ENCODE data around the gene ADAMTSL5.
A peak's percentile ranks its signal among the peaks of the same experiment; 100 is the strongest.
"Not testable (repeated sequence)": the region's sequence is repeated elsewhere in the genome, so short reads cannot be mapped to it uniquely, and the experiment has no call there.

ADAMTSL5 gene

DNA sequence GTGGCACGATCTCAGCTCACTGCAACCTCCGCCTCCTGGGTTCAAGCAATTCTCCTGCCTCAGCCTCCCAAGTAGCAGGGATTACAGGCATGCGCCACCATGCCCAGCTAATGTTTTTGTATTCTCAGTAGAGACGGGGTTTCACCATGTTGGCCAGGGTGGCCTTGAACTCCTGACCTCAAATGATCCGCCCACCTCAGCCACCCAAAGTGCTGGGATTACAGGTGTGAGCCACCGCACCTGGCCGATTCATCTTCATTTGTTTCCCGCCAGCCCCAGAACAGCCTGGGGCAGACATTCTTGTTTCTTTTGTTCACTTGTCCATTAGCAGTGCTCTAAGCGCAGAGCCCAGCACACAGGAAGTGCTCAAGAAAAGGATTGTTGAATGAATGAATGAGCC, 35.8 kb downstream of the ADAMTSL5 start:
- DNase-seq = not testable (repeated sequence)

DNA sequence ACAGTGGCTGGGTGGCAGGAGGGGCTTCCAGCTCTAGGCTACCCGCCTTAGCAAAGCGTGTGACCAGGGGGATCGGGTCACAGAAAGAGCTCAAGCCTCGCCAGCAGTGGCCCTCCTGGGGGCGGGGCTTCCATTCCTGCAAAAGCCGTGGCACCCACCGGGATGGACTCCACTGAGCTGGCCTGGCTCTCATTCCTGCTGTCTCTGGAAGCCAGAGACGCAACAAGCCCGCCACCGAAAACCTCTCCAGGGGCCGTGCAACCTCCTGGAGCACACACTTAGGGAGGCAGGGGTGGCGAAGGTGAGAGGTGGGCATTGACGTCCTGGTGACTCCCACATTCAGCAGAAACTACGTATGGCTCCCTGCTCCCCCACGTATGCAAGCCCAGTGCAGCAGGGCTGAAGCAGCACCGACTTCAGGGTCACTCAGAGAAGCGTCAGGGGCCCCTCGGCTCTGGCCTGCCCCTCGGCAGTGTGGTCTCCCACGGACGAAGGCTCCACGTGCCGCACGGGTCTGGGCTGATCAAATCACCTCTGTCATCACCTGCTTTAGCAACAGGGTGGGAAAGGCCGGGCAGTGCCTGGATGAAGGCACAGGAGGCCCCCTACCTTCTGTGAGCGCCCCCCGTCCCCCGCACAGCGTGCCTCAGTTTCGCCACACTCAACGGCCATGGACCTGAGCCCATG, 36.9 kb downstream of the ADAMTSL5 start:
- DNase-seq = no peak

DNA sequence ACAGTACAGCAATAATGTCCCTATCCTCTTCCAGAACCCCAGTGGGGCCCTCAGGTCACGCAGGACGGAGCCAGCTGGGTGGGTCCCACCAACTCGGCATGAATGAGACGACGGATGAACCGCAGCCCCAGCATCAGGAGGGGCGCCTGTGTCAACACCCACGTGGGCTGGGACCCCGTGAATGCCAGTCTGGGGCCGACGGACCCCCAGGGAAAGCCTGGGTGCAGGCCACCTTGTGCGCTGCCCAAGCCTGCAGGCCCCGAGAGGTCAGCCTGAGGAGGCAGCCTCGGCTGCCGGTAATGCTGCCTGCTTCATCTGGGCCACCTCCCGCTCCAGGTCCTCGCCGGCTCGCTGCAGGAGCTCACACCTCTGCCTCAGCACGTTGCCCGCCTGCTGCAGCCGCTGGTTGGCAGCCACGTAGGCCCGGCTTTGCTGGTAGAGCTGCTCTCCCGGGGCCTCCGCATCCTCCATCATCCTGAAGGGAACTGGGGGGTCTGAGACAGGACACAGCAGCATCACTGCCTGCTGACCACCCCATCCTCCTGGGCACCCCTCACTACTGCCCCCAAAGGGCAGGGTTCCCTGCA, 38.0 kb downstream of the ADAMTSL5 start:
- DNase-seq = no peak

DNA sequence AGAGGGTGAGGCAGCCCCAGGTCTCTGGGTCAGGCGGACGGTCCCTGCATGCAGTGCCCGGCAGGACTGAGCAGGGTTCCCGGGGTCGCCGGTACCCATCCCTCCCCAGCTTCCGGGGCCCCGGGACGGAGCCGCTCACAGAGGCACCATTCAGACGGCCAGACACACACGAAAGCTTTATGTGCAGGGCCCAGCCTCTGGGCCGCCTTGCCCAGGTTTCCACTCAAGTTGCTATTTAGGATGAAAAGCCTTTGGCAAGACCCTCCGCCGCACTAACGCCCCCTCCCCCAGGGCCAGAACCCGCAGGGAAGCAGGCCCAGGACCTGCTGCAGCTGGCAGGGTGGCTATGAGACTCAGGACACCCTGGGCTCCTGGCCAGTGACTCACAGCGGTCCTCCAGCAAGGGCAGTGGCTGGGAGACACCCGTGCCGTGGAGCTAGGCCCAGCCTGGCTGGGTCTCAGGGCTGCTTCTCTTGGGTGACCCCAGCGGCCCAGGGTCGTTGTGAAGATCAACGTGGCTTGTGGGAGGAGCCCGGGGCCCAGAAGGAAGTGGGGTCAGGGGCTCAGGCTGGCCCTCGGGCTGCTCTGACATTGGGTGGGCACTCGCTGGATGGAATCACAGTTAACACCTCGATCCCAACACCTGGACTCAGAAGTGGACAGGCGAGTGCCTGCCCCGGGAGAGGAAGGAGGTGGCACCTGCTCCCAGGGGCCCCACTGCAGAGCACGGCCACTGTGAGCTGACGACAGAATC, 38.6 kb downstream of the ADAMTSL5 start:
- DNase-seq = no peak

DNA sequence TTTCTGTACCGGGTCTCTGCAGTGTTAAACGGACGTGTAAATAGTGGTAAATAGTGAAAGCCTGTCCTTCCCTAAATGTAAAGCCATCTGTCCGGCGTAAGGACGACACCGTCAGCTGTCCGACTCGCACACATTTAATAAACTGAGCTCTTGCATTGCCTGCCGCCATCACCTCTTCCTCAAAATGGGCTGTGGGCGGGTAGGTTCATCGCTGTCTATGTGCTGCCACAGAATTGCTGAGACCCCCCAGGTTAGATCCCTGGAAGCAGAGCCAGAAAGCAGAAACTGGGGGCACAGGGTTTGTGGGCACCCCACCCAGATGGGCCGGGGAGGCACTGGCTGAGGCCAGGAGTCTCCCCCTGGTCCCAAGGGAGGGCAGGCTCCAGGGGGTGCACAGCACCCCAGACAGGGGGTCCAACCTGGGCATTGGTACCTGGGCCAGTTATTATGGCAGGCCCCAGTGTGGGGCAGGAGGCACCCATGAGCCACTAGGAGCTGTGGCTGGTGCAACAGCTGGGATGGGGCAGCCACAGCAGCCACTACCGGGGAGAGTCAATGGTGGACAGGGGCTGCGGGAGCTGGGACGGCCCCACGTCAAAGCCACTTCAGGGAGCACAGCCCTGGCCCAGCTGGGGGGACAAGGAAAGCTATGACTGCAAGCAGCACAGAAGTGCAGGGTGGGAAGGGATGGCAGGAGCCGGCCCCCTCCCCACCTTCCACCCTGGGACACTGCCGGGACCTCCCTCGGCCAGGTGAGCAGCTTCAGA, 39.6 kb downstream of the ADAMTSL5 start:
- DNase-seq = no peak

DNA sequence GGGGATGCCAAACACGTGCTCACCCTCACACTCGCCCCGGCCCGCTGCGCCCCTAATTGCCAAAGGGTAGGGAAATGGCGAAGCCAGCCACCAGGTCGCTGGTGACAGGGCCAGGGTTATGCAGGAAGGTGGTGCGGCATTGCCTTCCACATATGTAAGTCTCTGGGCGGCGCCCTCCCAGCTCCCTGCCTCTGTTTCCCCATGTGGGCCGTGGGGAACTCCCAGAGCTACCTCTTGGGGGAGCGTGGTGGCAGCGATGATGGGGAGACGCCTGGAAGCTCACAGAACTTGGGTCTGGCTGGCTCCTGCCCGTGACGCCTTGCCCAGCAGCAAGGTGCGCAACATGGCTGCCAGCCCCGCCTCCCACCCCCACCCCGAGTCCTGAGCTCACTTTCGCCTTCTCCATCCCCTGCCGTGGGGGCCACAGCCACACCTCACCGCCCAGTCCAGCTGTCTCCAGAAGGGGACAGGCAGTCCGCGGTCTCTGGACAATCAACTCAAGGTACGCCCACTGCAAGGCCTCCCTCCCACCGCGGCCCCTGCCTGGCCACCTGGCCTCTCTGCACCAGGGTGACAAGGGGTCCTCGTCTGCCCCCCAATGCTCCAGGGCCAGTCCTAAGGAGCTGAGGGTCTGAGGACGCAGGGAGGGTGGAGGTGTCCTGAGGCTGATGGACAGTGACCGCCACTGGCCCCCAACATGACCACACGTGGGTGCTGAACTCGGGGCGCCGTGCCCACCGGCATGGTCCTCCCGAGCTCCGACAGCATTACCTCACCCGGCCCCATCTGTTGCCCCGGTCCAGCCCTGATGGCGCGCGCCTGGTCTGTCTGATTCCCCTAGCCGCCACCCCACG, 40.4 kb downstream of the ADAMTSL5 start:
- DNase-seq = no peak

DNA sequence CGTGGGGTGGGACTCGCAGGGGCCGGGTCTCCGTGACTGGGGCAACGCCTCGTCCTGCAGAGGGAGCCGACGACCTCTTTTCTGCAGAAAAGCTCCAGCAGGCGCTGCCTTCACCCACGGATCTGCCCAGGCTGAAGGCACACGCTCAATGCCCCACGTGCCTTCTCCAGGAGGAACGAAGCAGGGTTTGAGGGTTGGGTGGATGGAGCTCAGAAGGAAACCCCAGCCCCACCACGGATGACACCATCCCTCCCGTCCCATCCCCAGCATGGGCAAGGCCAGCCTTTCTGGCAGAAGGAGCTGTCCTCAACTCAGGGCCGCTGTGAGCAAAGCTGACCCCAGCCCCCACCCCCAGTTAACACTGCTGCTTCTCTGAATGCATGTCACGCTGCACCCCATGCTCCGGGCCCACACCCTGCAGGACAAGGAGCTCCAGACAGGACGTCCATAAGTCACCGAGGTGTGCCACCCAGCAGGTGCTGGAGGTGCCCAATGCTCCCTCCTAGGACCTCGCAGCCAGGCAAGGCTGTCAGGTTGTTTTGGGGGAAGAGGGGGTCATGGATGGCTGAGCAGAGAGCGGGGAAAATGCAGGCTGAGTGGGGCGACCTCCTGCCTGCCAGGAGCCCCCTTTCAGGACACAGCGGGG, 41.2 kb downstream of the ADAMTSL5 start:
- DNase-seq = peak; percentile 41

DNA sequence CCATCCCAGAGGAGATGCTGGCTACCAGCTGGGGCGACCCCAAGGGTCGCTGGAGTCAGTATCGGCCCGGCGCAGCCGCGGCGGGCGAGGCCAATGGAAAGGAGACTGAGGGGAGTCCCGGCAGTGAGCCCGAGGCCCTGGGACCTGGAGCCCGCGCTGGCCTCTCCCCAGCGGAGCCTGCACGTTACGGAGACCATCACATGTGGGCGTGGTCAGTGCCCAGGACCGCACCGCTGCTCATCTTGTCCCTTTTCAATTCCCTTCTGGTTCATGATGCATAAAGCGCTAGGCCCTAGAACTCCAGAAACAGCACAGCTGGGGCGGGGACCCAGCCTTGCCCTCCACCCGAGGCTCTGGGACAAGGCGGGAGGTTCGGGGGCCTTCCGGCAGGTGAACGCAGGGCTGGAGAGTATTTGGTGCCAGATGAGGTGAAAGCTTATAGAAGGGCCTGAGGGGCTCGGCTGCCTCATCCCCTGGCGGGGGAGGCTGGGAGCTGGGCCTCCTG, 41.8 kb downstream of the ADAMTSL5 start:
- peak; percentile 51 for DNase-seq

DNA sequence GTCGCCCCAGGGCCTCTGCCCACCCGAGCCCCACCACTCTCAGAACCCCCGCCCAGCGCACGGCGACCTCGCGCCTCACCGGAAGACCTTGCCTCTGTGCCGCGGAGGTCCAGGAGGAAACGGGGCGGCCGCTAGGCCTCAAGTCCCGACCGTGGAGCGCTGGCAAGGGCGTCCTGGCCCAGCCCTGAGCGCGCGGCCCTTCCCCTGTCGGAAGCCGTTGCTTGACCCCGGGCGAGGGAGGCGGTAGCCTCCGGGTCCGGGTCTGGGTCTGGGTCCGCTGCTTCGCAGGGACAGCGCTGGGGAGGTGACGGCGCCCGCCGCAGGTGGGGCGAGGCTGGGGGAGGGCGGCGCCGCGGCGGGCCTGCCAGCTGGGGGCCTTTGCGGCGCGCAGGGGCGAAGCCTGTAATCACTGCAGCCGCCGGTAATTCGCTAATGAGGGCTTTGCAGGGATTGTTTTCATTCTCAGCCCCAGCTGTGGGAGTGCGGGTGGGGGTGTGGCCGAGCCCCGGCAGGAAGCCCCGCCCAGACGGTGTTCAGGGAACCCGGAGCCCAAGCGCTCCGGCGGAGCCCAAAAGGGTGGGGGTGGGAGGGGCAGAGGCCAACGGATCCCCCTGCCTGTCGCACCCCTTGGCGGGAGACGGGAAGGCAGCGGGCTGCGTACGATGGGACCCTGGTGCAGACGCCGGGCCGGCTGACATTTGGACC, 42.4 kb downstream of the ADAMTSL5 start:
- DNase-seq = peak; percentile 81

DNA sequence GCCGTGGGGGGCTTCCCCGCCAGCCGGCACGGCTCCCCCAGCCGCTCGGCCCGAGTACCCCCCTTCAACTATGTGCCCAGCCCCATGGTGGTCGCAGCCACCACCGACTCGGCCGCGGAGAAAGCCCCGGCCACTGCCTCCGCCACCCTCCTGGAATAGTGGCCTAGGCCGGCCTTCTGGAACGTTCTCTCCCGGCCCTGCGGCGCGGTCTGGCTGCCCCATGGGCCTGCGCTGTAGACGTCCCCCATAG, 42.8 kb downstream of the ADAMTSL5 start:
- no peak for DNase-seq

DNA sequence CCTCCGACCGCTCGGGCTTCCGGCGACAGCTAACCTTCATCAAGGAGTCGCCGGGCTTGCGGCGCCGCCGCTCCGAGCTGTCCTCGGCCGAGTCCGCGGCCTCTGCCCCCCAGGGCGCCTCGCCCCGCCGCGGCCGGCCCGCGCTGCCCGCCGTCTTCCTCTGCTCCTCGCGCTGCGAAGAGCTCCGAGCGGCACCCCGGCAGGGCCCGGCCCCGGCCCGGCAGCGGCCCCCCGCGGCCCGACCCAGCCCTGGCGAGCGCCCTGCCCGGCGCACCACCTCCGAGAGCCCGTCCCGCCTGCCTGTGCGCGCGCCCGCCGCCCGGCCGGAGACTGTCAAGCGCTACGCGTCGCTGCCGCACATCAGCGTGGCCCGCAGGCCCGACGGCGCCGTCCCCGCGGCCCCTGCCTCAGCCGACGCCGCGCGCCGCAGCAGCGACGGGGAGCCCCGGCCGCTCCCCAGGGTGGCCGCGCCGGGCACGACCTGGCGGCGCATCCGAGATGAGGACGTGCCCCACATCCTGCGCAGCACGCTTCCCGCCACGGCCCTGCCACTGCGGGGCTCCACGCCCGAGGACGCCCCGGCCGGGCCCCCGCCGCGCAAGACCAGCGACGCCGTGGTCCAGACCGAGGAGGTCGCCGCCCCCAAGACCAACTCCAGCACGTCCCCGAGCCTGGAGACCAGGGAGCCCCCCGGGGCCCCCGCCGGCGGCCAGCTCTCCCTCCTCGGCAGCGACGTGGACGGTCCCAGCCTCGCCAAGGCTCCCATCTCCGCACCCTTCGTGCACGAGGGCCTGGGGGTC, 43.4 kb downstream of the ADAMTSL5 start:
- peak; percentile 40 for DNase-seq

DNA sequence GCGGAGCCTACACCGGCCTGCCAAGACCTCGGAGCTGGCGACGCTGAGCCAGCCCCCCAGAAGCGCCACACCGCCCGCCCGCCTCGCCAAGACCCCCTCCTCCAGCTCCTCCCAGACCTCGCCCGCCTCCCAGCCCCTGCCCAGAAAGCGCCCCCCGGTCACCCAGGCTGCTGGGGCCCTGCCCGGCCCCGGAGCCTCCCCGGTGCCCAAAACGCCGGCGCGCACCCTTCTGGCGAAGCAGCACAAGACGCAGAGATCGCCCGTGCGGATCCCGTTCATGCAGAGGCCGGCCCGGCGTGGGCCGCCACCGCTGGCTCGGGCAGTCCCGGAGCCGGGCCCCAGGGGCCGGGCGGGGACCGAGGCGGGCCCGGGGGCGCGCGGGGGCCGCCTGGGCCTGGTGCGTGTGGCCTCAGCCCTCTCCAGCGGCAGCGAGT, 44.0 kb downstream of the ADAMTSL5 start:
- peak; percentile 69 for DNase-seq

DNA sequence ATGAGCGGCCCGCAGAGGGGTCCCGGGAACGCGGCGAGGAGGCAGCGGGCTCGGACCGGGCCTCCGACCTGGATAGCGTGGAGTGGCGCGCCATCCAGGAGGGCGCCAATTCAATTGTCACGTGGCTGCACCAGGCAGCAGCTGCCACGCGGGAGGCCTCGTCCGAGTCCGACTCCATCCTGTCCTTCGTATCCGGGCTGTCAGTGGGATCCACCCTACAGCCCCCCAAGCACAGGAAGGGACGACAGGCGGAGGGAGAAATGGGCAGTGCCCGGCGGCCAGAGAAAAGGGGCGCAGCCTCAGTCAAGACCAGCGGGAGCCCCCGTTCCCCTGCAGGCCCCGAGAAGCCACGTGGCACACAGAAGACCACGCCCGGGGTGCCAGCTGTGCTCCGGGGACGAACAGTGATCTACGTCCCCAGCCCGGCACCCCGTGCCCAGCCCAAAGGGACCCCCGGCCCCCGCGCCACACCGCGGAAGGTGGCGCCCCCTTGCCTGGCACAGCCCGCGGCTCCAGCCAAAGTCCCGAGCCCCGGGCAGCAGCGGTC, 44.5 kb downstream of the ADAMTSL5 start:
- no peak for DNase-seq

DNA sequence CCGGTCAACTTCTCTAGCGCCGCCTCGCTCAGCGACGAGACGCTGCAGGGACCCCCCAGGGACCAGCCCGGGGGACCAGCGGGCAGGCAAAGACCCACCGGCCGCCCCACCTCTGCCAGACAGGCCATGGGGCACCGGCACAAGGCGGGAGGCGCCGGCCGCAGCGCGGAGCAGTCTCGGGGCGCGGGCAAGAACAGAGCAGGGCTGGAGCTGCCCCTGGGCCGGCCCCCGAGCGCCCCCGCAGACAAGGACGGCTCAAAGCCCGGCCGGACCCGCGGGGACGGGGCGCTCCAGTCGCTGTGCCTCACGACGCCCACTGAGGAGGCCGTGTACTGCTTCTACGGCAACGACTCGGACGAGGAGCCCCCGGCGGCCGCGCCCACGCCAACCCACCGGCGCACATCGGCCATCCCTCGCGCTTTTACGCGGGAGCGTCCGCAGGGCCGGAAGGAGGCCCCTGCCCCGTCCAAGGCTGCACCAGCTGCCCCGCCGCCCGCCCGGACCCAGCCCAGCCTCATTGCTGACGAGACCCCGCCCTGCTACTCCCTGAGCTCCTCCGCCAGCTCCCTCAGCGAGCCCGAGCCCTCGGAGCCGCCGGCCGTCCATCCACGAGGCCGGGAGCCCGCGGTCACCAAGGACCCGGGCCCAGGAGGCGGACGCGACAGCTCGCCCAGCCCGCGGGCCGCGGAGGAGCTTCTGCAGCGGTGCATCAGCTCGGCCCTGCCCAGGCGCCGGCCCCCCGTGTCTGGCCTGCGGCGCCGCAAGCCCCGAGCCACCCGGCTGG, 45.1 kb downstream of the ADAMTSL5 start:
- no peak for DNase-seq

DNA sequence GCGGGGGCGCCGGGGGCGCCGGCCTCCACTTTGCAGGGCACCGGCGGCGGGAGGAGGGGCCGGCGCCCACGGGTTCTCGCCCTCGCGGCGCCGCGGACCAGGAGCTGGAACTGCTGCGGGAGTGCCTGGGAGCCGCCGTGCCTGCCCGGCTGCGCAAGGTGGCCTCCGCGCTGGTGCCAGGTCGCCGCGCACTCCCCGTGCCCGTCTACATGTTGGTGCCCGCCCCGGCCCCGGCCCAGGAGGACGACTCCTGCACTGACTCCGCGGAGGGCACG, 45.7 kb downstream of the ADAMTSL5 start:
- DNase-seq = no peak

DNA sequence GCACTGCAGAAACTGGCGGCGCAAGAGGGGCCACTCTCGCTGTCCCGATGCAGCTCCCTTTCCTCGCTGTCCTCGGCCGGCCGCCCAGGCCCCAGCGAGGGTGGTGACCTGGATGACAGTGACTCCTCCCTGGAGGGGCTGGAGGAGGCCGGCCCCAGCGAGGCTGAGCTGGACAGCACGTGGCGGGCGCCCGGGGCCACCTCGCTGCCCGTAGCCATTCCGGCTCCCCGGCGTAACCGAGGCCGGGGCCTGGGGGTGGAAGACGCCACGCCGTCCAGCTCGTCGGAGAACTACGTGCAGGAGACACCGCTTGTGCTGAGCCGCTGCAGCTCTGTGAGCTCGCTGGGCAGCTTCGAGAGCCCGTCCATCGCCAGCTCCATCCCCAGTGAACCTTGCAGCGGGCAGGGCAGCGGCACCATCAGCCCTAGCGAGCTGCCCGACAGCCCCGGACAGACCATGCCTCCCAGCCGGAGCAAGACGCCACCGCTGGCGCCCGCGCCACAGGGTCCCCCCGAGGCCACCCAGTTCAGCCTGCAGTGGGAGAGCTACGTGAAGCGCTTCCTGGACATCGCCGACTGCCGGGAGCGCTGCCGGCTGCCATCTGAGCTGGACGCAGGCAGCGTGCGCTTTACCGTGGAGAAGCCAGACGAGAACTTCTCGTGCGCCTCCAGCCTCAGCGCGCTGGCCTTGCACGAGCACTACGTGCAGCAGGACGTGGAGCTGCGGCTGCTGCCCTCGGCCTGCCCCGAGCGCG, 46.2 kb downstream of the ADAMTSL5 start:
- DNase-seq = no peak

DNA sequence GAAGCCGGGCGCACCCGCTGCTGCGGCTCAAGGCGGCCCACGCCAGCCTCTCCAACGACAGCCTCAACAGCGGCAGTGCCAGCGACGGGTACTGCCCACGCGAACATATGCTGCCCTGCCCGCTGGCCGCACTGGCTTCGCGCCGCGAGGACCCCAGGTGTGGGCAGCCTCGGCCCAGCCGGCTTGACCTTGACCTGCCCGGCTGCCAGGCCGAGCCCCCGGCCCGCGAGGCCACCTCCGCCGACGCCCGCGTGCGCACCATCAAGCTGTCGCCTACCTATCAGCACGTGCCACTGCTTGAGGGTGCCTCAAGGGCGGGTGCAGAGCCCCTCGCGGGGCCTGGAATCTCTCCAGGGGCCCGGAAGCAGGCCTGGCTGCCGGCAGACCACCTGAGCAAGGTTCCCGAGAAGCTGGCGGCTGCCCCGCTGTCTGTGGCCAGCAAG, 46.8 kb downstream of the ADAMTSL5 start:
- no peak for DNase-seq

DNA sequence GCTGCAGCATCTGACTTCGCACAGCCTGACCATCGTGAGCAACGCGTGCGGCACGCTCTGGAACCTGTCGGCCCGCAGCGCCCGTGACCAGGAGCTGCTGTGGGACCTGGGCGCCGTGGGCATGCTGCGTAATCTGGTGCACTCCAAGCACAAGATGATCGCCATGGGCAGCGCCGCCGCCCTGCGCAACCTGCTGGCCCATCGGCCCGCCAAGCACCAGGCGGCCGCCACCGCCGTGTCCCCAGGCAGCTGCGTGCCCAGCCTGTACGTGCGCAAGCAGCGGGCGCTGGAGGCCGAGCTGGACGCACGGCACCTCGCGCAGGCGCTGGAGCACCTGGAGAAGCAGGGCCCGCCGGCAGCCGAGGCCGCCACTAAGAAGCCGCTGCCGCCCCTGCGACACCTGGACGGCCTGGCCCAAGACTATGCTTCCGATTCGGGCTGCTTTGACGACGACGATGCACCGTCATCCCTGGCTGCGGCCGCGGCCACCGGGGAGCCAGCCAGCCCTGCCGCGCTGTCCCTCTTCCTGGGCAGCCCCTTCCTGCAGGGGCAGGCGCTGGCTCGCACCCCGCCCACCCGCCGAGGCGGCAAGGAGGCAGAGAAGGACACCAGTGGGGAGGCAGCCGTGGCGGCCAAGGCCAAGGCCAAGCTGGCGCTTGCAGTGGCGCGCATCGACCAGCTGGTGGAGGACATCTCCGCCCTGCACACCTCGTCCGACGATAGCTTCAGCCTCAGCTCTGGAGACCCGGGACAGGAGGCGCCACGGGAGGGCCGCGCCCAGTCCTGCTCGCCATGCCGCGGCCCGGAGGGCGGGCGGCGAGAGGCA, 47.4 kb downstream of the ADAMTSL5 start:
- DNase-seq = peak; percentile 59

Measured in stimulated activated CD8-positive, alpha-beta memory T cell treated with anti-CD3 and anti-CD28 coated beads, Interleukin-4, amount 100 ng/mL, for 48 hours (primary cell).